ENCODE results near the gene ZNF69.
"Not testable (repeated sequence)": the region's sequence is repeated elsewhere in the genome, so short reads cannot be mapped to it uniquely, and the experiment has no call there.

- not testable (repeated sequence) for TF ChIP-seq CTCF (IDR thresholded peaks at IDR 0.05; ENCODE audit: insufficient read depth, low read length); POLR2AphosphoS5 (IDR thresholded peaks at IDR 0.05; ENCODE audit: low read depth); SPI1 (IDR thresholded peaks at IDR 0.05; ENCODE audit: borderline replicate concordance, low read depth); REST (IDR thresholded peaks at IDR 0.05; ENCODE audit: insufficient replicate concordance, low read depth); GABPA (IDR thresholded peaks at IDR 0.05; ENCODE audit: low read depth)
Measured at GRCh38 chr19:11941361-11941887, 53.8 kb downstream of the ZNF69 start.
